ENCODE results near the gene MALRD1.

DNA sequence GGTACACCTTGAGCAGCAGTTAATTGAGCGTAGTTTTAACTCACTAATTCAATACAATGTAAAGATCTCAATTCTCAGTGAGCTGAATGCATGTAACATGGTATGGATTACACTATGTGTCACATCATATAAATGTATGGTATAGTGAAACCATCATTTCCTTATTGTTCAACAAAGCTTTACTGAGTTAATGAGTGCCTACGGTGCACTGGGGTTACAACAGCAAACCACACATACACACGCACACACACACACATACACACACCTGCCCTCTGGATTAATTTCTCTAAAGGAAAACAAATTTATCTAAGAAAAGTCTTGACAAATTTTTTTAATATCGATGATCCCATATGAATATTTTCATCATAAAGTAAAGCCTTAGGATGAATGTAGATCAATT is 369.1 kb downstream of the MALRD1 start:
- no peak for TF ChIP-seq CTCF (IDR thresholded peaks at IDR 0.05 in 8 of 11, conservative IDR thresholded peaks at IDR 0.05 in 3 of 11)
- no peak for TF ChIP-seq POLR2AphosphoS5 (IDR thresholded peaks at IDR 0.05)
